Measurements from ENCODE around the gene RAPGEF1. TPM values are rescaled to one million over a fixed set of nuclear protein-coding genes. Genes with fewer than 3 reads are reported as not detected.

The RAPGEF1 gene
- total RNA-seq, 6 experiments from 2014 or later, result 22.9 to 53.6 (median 30.2) TPM

GRCh38 chr9:131693651-131694597 lies 46.0 kb downstream of the RAPGEF1 start:
- TF ChIP-seq CTCF (IDR thresholded peaks at IDR 0.05) (no peak), POLR2A (IDR thresholded peaks at IDR 0.05) (no peak)
- H3K9me3 ChIP-seq, result no peaks in the 10 kb centered on the region
- peaks cover 0 to 50% (median 7%) of the 10 kb centered on the region in 4 donors for H3K4me1 ChIP-seq
- H3K27ac ChIP-seq, result peak overlapping the region in 1 of 3 donors; percentile 86
- ATAC-seq (no peak), DNase-seq (no peak)
- no peaks in the 10 kb centered on the region for H3K36me3 ChIP-seq
- no peak overlapping the region for H3K4me3 ChIP-seq
- WGBS (ENCODE audit: insufficient coverage, low coverage, low lambda C conversion rate, missing lambda C conversion rate), result 86% methylated on average over 1 of the region's 4 CpGs
- intact Hi-C loops (cut with DNase I), result no loop called here
- H3K27me3 ChIP-seq, result no peaks in the 10 kb centered on the region

GRCh38 chr9:131692612-131693562 lies 47.0 kb downstream of the RAPGEF1 start:
- Histone ChIP-seq H3K9me3 (no peaks in the 10 kb centered on the region), H3K36me3 (no peaks in the 10 kb centered on the region), H3K27me3 (no peaks in the 10 kb centered on the region), H3K4me3 (peak overlapping the region in 1 of 3 donors; percentile 29), H3K27ac (peak overlapping the region; percentile 48 to 86 (median 54)), H3K4me1 (peaks cover 0 to 40% (median 7%) of the 10 kb centered on the region in 4 donors)
- intact Hi-C loops (cut with DNase I), result no loop called here
- TF ChIP-seq POLR2A (IDR thresholded peaks at IDR 0.05) (no peak), CTCF (IDR thresholded peaks at IDR 0.05) (no peak)
- WGBS (ENCODE audit: insufficient coverage, low coverage, low lambda C conversion rate, missing lambda C conversion rate), result 55% methylated on average over 7 of the region's 7 CpGs
- ATAC-seq (peak; percentile 47 to 77 (median 72)), DNase-seq (no peak)

GRCh38 chr9:131691969-131692611 lies 47.8 kb downstream of the RAPGEF1 start:
- intact Hi-C loops (cut with DNase I), result no loop called here
- no peaks in the 10 kb centered on the region for H3K36me3 ChIP-seq
- H3K4me1 ChIP-seq, result peaks cover 0 to 32% (median 7%) of the 10 kb centered on the region in 4 donors
- H3K4me3 ChIP-seq, result peak overlapping the region in 1 of 3 donors; percentile 29
- WGBS (ENCODE audit: insufficient coverage, low coverage, low lambda C conversion rate, missing lambda C conversion rate), result 31% methylated on average over 7 of the region's 7 CpGs
- H3K27ac ChIP-seq, result peak overlapping the region; percentile 48 to 86 (median 54)
- TF ChIP-seq POLR2A (IDR thresholded peaks at IDR 0.05) (no peak), CTCF (IDR thresholded peaks at IDR 0.05) (no peak)
- no peaks in the 10 kb centered on the region for H3K27me3 ChIP-seq
- peak; percentile 60 to 82 (median 76) for ATAC-seq
- H3K9me3 ChIP-seq, result no peaks in the 10 kb centered on the region
- no peak for DNase-seq

GRCh38 chr9:131690941-131691573 lies 48.8 kb downstream of the RAPGEF1 start:
- intact Hi-C loops (cut with DNase I), result no loop called here
- Histone ChIP-seq H3K27me3 (no peaks in the 10 kb centered on the region), H3K9me3 (no peaks in the 10 kb centered on the region), H3K4me3 (no peak overlapping the region), H3K4me1 (peaks cover 0 to 32% (median 7%) of the 10 kb centered on the region in 4 donors), H3K27ac (peak overlapping the region in 2 of 3 donors; percentile 54 to 86), H3K36me3 (no peaks in the 10 kb centered on the region)
- TF ChIP-seq CTCF (IDR thresholded peaks at IDR 0.05), result no peak
- no peak for TF ChIP-seq POLR2A (IDR thresholded peaks at IDR 0.05)
- DNase-seq (no peak), ATAC-seq (no peak)
- 62% methylated on average over 3 of the region's 3 CpGs for WGBS (ENCODE audit: insufficient coverage, low coverage, low lambda C conversion rate, missing lambda C conversion rate)
